Hepatocyte (in vitro differentiated cells): Measurements from ENCODE around the gene PLXND1. TPM values are rescaled to one million over a fixed set of nuclear protein-coding genes. Genes with fewer than 3 reads are reported as not detected.

Source experiments
- DNase-seq: peaks from one replicate; pipeline ENCODE4 v3.0.0-alpha.2; 2016; ENCODE audit warnings: low spot score
- H2AFZ ChIP-seq: fragments of 200-600 bp; sonication (generic); 2 replicates; pipeline ENCODE4 v1.6.0; 2016; ENCODE audit warnings: antibody characterized with exemption, mild to moderate bottlenecking
- H3K27ac ChIP-seq: fragments of 200-600 bp; sonication (generic); 2 replicates; pipeline ENCODE4 v1.5.1; 2016; ENCODE audit warnings: mild to moderate bottlenecking
- H3K27me3 ChIP-seq: fragments of 200-600 bp; sonication (generic); 2 replicates; pipeline ENCODE4 v1.6.1; 2016
- H3K36me3 ChIP-seq: fragments of 200-600 bp; sonication (generic); replicated peaks from 2 replicates; pipeline ENCODE4 v1.5.1; 2016; ENCODE audit warnings: low read depth; ENCODE audit not compliant: insufficient read depth
- H3K4me1 ChIP-seq: fragments of 200-600 bp; sonication (generic); 2 replicates; pipeline ENCODE4 v1.5.1; 2016; ENCODE audit warnings: mild to moderate bottlenecking, moderate library complexity; ENCODE audit not compliant: insufficient read depth
- H3K4me2 ChIP-seq: fragments of 200-600 bp; sonication (generic); 2 replicates; pipeline ENCODE4 v1.6.0; 2016
- H3K4me3 ChIP-seq: fragments of 200-600 bp; sonication (generic); 2 replicates; pipeline ENCODE4 v1.5.1; 2016; ENCODE audit warnings: mild to moderate bottlenecking
- H3K79me2 ChIP-seq: fragments of 200-600 bp; sonication (generic); 2 replicates; pipeline ENCODE4 v1.6.0; 2017; ENCODE audit warnings: mild to moderate bottlenecking
- H3K9me2 ChIP-seq: fragments of 200-600 bp; sonication (generic); replicated peaks from 2 replicates; pipeline ENCODE4 v1.6.0; 2017; ENCODE audit warnings: mild to moderate bottlenecking; ENCODE audit not compliant: insufficient read depth
- H3K9me3 ChIP-seq: fragments of 200-600 bp; sonication (generic); 2 replicates; pipeline ENCODE4 v1.5.1; 2016; ENCODE audit warnings: low read depth, mild to moderate bottlenecking
- H4K20me1 ChIP-seq: fragments of 200-600 bp; sonication (generic); 2 replicates; pipeline ENCODE4 v1.6.0; 2016; ENCODE audit warnings: mild to moderate bottlenecking; ENCODE audit not compliant: insufficient read depth, poor library complexity, severe bottlenecking
- EZH2 ChIP-seq: fragments of 200-600 bp; sonication (generic); IDR thresholded peaks from 2 replicates; pipeline ENCODE4 v1.6.1; 2016; ENCODE audit warnings: antibody characterized with exemption, mild to moderate bottlenecking, borderline replicate concordance
- EZH2phosphoT487 ChIP-seq: fragments of 200-600 bp; sonication (generic); IDR thresholded peaks from one replicate; pipeline ENCODE4 v1.6.1; 2018; ENCODE audit warnings: antibody characterized with exemption, mild to moderate bottlenecking, low read depth, moderate library complexity; ENCODE audit not compliant: unreplicated experiment, severe bottlenecking
- WGBS: methylation state at CpG from one replicate; pipeline ENCODE4 v1.1.6; 2016; ENCODE audit warnings: low lambda C conversion rate; ENCODE audit errors: missing lambda C conversion rate; 5-methylcytosine and 5-hydroxymethylcytosine counted together
- polyA plus RNA-seq: library from polyadenylated mRNA; unstranded; fragments of >200 nt; fragmentation: Nextera tagmentation; extraction: Ambion mirVana; gene quantifications from 2 replicates; pipeline ENCODE4 v1.2.1, GENCODE V29; 2016
- total RNA-seq: library from RNA; depleted of rRNA; stranded (reverse); fragments of >200 nt; gene quantifications from 2 replicates; pipeline ENCODE4 v1.2.3, GENCODE V29; 2014
- TF ChIP-seq, protein P1 (sequence below): fragments of 200-600 bp; sonication (generic); IDR thresholded peaks from 2 replicates; pipeline ENCODE4 v1.5.1; 2016; ENCODE audit warnings: antibody characterized with exemption, mild to moderate bottlenecking; ENCODE audit not compliant: poor library complexity

PLXND1 gene
- total and polyA plus RNA-seq, 2 experiments from 2014 or later: 36.3 to 45.3 TPM

DNA sequence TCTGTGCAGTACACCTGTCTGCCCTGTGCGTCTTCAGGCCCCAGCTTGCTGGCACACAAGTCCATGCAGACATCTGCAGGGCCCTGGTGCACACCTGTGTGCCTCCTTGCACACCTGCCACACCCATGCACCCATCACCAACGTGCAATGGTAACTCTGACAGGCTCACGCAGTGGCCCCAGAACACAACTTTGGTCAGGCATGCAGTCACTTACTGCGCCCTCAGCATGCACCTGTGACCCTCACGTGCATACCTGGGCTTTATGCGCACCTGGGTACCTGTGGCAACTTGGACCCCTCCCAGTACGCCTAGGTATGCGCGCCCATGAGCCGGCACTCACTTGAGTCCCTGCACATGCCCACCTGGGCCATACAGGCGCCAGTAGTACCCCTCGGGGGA, 1.7 kb downstream of the PLXND1 start:
- no peaks in the 10 kb centered on the region for H3K36me3 ChIP-seq
- peaks cover 30% of the 10 kb centered on the region for H3K79me2 ChIP-seq
- peaks cover 12% of the 10 kb centered on the region for H3K27me3 ChIP-seq
- no peaks in the 10 kb centered on the region for H3K9me3 ChIP-seq
- H3K27ac ChIP-seq: no peak overlapping the region
- peaks cover 22% of the 10 kb centered on the region for H3K4me1 ChIP-seq
- H3K4me2 ChIP-seq: peak overlapping the region; percentile 96
- no peak overlapping the region for H2AFZ ChIP-seq
- H3K4me3 ChIP-seq: no peak overlapping the region
- TF ChIP-seq EZH2 (no peak), EZH2phosphoT487 (no peak)
- TF ChIP-seq, protein P1, sequence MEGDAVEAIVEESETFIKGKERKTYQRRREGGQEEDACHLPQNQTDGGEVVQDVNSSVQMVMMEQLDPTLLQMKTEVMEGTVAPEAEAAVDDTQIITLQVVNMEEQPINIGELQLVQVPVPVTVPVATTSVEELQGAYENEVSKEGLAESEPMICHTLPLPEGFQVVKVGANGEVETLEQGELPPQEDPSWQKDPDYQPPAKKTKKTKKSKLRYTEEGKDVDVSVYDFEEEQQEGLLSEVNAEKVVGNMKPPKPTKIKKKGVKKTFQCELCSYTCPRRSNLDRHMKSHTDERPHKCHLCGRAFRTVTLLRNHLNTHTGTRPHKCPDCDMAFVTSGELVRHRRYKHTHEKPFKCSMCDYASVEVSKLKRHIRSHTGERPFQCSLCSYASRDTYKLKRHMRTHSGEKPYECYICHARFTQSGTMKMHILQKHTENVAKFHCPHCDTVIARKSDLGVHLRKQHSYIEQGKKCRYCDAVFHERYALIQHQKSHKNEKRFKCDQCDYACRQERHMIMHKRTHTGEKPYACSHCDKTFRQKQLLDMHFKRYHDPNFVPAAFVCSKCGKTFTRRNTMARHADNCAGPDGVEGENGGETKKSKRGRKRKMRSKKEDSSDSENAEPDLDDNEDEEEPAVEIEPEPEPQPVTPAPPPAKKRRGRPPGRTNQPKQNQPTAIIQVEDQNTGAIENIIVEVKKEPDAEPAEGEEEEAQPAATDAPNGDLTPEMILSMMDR: no peak
- H3K9me2 ChIP-seq: no peaks in the 10 kb centered on the region
- WGBS: 44% methylated on average over 11 of the region's 12 CpGs
- no peak for DNase-seq
- H4K20me1 ChIP-seq: peaks cover 7% of the 10 kb centered on the region

DNA sequence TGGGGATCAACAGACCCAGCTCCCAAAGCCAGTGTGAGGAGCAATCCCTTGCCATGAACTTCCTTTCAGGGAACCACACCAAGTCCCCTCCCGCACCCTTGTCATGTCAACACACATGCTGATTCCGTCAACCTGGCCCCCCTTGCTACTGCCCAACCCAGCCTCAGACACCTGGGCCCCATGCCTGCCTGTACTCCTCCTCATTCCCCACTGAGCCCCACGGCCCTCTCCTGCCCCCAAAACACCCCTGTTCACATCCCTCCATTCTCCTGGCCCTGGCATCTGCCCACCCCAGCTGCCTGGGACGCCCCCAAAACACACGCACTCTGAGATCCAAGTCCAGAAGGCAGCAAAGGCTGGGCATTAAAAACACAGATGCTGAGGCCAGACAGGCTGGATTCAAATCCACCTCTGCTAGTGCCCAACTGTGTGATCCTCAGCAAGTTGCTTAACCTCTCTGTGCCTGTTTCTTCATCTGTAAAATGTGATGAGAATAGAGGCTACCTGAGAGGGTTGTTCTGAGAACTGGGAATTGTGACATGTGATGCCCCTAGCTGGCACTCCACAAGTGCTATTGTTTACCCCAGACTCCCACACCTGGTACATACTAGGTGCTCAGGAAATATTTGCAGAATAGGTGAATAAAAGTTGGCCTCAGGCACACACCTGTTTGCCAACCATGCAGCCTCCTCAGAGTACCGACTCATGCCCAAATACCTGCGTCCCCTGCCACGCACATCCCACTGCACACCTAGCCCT, 2.3 kb downstream of the PLXND1 start:
- TF ChIP-seq EZH2: no peak
- TF ChIP-seq, protein P1: no peak
- no peak for TF ChIP-seq EZH2phosphoT487
- Histone ChIP-seq H4K20me1 (peaks cover 7% of the 10 kb centered on the region), H3K27ac (no peak overlapping the region), H3K4me2 (peak overlapping the region; percentile 96), H3K9me3 (no peaks in the 10 kb centered on the region), H3K79me2 (peaks cover 30% of the 10 kb centered on the region), H3K4me1 (peaks cover 22% of the 10 kb centered on the region), H3K36me3 (no peaks in the 10 kb centered on the region), H3K4me3 (no peak overlapping the region), H2AFZ (no peak overlapping the region), H3K9me2 (no peaks in the 10 kb centered on the region), H3K27me3 (peaks cover 12% of the 10 kb centered on the region)
- no peak for DNase-seq
- WGBS: 87% methylated on average over 8 of the region's 8 CpGs

DNA sequence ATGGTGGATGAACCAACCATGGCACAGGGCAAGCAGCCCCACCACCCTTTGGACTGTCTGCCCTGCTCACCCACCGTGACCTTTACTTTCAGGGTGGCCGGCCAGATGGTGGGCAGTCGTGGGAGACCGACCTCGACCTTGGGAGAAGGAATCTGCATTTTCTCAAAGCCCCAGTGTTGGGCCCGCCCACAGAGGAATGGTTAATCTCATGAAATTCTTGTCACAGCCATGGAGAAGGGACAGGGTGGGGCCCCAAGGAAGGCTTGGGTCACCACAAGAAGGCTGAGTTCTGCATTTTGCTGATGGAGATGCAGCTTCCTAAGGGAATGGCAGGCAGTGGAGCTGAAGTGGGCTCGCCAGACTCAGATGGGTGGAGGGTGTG, 2.9 kb downstream of the PLXND1 start:
- no peak overlapping the region for H2AFZ ChIP-seq
- no peaks in the 10 kb centered on the region for H3K9me3 ChIP-seq
- no peaks in the 10 kb centered on the region for H3K36me3 ChIP-seq
- DNase-seq: no peak
- 54% methylated on average over 7 of the region's 7 CpGs for WGBS
- TF ChIP-seq, protein P1: no peak
- TF ChIP-seq EZH2phosphoT487 (no peak), EZH2 (no peak)
- no peaks in the 10 kb centered on the region for H3K9me2 ChIP-seq
- peaks cover 12% of the 10 kb centered on the region for H3K27me3 ChIP-seq
- H3K79me2 ChIP-seq: peaks cover 32% of the 10 kb centered on the region
- H3K4me1 ChIP-seq: peaks cover 22% of the 10 kb centered on the region
- peak overlapping the region; percentile 33 for H3K27ac ChIP-seq
- H3K4me3 ChIP-seq: no peak overlapping the region
- peak overlapping the region; percentile 96 for H3K4me2 ChIP-seq
- H4K20me1 ChIP-seq: peaks cover 7% of the 10 kb centered on the region
